Left kidney (tissue), 2 donors: ENCODE measurements around the gene PIKFYVE. TPM values are rescaled to one million over a fixed set of nuclear protein-coding genes. Genes with fewer than 3 reads are reported as not detected.
"Not testable (repeated sequence)": the region's sequence is repeated elsewhere in the genome, so short reads cannot be mapped to it uniquely, and the experiment has no call there.

Source experiments
- DNase-seq: peaks from one replicate; pipeline ENCODE4 v3.0.0-alpha.2; 2013
- polyA plus RNA-seq: library from polyadenylated mRNA; unstranded; fragments of 120-200 nt; gene quantifications from one replicate; pipeline ENCODE4 v1.2.1, GENCODE V29; 2013; ENCODE audit not compliant: insufficient read length

PIKFYVE gene
- polyA plus RNA-seq, 1 donor: 34.5 TPM

DNA sequence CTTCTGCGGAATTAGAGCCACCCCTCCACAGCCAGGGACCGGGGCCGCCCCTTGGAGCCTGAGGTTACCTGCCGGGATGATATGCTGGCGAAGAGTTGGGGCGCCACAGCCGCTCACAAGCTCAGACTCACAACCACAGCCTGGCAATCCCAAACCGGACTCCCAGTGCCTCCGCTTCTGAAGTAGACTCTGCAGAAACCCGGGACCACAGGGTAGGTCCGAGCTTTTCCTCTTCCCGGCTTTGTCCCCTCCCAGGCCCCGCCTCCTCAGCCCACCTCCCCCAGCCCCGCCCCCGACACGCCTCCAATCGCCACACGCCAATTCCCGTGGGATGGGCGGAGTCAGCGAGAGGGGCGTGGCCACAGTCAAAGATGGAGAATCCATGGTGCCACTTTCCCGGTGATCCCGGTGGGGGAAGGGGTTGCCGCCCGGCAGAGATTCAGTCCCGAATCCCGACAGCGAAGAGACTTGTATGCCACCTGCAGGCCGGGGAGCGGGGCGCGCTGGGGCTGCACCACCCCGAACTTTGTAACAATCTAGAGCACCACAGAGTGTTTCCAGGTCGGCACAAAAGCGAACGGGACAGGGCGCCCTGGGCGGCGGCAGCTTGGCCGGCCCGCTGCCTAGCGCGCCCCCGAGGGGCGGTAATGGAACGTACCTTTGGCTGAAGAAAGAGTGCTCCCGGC, 11.0 kb upstream of the PIKFYVE start, which contains the start of gene IDH1:
Gene IDH1, minus strand, starts transcription at position 201 of the 686 bp plus-strand sequence. CDS start 3,520 bp downstream, outside the sequence.
- peak; percentile 98 for DNase-seq

DNA sequence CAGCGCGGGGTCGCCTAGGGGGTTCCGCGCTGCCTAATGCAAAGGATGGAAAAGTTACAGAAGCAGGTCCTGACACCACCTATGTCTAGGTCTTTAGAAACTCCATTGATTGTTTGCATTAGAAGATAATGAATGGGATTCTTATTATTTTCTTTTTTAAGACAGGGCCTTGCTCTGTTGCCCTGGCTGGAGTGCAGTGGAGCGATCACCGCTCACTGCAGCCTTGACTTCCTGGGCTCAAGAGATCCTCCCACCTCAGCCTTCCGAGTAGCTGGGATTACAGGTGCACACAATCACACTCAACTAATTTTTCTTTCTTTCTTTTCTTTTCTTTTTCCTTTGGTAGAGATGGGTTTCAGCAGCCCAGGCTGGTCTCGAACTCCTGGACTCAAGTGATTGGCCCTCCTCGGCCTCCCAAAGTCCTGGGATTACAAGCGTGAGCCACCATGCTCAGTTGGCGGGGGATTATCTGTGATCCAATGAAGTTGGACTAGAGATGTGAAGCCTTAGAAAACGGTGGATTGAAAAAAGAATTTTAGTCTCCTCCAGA, 10.4 kb upstream of the PIKFYVE start:
- DNase-seq: no peak

DNA sequence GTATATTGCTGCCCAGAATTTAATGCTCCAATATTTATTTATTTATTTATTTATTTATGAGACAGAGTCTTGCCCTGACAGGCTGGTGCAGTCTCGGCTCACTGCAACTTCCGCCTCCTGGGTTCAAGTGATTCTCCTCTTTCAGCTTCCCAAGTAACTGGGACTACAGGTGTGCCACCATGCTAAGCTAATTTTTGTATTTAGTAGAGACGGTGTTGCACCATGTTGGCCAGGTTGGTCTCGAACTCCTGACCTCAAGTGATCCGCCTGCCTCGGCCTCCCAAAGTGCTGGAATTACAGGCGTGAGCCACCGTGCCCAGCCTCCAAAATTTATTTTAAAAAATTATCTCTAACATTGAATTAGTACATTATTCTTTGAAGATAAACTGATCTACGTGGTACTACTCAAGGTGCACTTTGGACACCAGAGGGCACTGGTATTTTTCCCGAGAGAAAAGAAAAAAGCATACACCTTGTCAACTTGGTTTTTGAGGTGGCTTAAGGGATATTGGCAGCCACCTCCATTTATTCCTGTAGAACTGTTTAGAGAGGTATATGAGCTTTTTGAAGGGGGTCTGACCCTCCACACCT, 9.8 kb upstream of the PIKFYVE start:
- no peak for DNase-seq

- DNase-seq: not testable (repeated sequence)
Measured at GRCh38 chr2:208256849-208257813, 8.9 kb upstream of the PIKFYVE start.

DNA sequence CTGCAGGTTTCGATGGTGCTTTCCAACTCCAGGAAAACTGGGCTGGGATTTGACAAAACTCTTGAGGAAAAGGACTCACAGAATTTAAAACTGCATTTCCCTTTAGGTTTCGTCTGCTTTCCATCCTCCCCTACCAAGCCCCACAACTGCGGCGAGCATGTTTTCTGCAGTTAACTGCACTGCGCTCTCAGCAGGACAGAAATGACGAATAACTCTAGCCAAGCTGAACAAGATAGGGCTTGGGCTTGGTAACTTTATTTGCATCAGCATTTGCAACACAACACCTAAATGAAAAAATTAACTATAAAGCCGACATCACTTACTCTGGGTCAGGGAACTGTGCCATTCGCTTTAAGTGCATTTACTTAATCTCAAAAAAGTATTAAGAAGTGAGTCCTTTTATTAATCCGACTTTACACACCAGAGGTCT, 669 bp upstream of the PIKFYVE start:
- no peak for DNase-seq

DNA sequence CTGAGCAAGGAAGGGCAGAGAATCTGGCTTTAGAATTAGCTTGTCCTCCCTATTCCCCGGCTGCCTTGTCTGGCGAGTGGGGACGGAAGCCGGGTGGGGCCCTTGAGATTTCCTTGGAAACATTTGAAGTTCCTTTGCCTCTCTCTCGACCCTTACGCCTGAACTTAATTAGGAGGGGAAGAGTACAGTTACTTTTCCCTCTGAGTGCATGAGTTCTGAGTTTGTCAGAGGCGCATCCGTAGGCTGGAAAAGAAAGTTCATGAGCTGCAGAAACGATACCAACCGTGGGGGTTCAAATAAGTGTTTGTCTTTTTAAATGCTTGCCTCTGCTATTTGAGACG, 468 bp downstream of the PIKFYVE start:
- DNase-seq: no peak

DNA sequence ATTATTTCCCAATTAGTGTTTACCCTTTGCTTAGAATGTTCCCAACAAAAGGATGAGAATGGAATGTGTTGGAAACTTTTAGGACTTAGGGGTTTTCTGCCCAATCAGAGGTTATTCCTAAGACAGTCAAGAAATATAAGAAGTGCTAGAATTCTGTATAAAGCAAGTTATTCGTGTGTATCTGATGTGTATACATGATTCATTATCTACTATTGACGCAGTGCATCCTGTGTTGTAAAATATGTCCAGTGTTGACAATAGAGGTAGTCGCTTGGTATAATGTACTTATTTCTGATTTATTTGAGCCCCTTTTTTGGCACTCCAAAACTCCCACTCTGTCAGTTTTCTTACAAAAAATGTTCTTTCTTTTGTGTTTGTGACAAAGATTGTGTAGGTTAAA, 881 bp downstream of the PIKFYVE start:
- no peak for DNase-seq

- DNase-seq: not testable (repeated sequence)
Measured at GRCh38 chr2:208267526-208267925, 1.5 kb downstream of the PIKFYVE start.

DNA sequence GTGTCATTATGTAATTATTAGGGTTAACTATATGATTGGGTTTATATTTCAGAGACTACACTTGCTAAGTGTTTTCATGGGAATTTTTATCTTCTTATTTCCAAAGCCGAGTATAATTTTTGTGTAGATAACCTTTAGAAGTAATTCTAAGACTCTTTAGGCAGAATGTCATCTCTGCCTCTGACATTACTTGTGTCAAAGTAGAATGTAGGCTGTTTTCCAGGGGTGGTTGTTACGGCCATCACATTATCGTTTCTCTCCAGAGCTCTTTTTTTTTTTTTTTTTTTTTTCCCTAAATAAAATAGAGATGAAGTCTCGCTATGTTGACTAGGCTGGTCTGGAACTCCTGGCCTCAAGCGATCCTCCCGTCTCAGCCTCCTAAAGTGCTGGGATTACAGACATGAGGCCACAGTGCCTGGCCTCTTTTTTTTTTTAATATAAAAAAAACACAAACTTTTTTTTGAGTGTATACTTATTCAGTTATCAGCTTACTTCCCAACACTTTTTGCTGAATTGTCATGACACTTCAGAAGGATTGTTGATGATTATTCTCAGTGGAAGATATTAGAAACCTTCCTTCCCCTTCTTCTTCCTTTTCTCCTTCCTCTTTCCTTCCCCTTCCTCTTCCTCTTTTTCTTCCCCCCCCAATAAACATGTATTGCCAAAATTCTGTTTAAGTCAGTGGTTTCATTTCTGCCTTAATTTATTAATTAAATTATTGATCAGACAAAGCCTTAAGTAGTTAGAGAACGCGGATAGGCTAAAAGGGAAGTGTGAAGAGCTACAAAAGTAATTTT, 2.3 kb downstream of the PIKFYVE start:
- DNase-seq: no peak

DNA sequence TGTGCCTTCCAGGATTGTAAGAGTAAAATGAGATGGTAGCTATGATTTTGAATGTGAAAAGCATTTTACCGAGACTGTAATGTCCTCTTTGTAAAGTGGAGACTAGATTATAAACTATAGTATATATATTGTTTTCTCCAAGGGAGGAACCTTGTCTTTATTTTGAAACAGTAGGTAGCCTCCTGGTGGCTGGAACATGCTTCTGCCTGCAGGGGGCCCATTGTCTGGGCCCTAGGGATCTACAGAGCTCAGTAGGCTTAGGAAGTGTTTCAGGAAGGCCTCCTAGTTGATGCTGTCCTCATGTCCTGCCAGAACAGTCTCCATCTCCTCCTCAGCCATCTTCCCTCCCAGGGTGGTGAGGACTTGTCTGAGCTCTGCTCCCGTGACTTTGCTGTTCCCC, 3.0 kb downstream of the PIKFYVE start:
- DNase-seq: no peak

DNA sequence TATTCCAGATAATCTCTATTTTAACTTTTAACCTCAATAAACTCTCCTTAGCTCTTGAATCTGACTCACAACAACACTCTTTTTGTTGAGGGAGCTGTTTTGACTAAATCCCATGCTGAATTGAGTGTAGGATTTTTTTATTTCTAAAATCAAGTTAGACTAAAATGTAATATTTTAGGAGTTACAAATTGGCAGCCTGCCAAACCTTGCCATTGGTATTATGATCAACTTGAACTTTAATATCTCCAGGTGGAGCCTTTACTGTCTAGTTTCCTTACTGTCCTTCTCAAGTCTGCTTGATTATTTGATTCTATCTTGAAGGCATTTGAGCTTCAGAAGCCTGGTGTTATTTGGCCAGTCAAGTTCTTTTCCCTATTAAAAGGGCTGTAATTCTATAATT, 8.7 kb downstream of the PIKFYVE start:
- DNase-seq: no peak

DNA sequence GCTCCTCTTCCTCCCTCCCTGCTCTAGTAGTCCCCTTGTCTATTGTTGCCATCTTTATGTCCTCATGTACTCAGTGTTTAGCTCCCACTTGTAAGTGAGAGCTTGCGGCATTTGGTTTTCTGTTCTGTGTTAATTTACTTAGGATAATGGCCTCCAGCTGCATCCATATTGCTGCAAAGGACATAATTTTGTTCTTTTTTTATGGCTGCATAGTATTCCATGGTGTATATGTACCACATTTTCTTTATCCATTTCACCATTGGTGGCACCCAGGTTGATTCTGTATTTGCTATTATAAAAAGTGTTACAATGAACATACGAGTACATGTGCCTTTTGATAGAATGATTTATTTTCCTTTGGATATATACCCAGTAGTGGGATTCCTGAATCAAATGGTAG, 12.5 kb downstream of the PIKFYVE start:
- no peak for DNase-seq

DNA sequence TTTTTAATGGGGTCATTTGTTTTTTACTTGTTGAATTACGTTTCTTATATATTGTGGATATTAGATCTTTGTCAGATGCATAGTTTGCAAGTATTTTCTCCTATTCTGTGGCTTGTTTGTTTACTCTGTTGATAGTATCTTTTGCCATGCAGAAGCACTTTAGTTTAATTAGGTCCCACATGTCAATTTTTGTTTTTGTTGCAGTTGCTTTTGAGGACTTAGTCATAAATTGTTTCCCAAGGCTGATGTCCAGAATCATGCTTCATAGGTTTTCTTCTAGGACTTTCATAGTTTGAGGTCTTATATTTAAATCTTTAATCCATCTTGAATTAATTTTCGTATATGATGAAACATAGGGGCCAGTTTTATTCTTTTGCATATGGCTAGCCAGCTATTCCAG, 13.2 kb downstream of the PIKFYVE start:
- no peak for DNase-seq

- no peak for DNase-seq
Measured at GRCh38 chr2:208280234-208280633, 14.2 kb downstream of the PIKFYVE start.

GRCh38 chr2:208280933-208281332, 14.9 kb downstream of the PIKFYVE start:
- DNase-seq: no peak

DNA sequence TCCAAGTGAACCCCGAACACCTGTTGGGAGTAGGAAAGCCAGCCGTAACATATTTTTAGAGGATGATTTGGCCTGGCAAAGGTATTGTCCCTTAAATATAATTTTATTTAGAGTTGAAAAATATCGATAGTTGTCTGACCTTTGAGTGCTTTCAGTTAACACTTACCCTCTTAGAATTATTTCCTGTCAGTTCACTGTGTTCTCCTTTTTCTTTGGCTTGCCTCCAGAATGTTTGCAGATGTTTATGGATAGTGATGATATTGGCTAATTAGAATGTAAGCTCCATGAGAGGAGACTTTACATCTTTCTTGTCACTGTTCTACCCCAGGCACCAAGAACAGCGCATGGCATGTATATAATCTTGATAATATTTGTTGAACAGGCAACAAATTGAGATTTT, 19.8 kb downstream of the PIKFYVE start:
- DNase-seq: no peak

DNA sequence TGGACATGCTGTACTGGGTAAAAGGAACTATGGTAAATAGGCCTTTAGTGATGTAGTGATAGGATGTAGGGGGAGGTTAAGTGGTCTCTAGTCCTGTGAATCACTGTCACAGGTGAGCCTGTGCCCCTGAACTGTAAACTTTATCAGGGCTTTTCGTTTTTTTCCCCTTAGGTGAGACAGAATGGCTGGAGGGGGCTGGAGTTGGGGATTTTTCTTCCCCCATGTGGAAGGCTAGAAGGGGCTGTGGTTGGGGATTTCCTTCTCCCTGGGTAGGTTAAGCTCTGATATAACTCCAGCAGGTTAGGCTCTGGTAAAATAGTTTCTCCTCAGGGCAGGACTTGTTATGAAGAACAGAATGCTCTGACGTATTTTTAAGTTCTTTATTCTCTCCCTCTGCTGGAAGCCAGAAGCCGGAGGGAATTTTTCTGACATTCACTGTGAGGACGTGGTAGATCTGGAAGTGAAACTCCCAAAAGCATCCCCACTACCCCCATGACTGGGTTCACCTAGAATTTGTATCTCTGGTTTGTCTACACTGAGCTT, 28.5 kb downstream of the PIKFYVE start:
- no peak for DNase-seq

- no peak for DNase-seq
Measured at GRCh38 chr2:208295834-208296233, 29.8 kb downstream of the PIKFYVE start.

- DNase-seq: no peak
Measured at GRCh38 chr2:208296610-208297009, 30.6 kb downstream of the PIKFYVE start.

DNA sequence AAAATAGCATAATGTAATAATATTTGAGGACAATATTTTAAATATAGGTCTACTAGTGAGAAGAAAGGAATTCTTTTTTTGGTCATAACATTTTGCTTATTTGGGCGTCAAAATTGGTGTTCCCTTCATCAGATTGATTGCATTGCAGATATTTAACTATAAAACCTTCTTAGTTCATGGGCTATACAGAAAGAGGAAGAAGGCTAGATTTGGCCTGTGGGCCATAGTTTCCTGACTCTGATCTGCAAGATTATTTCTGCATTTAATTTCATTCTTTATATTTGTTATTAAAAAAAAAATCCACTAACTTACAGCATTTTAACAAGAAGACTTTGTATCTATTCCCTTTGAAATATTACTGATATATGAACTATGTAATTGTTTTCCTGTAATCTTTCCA, 31.9 kb downstream of the PIKFYVE start:
- no peak for DNase-seq

- DNase-seq: no peak
Measured at GRCh38 chr2:208300847-208301618, 35.0 kb downstream of the PIKFYVE start.
